ENCODE measurements around the gene POTEH.
"Not testable (repeated sequence)": the region's sequence is repeated elsewhere in the genome, so short reads cannot be mapped to it uniquely, and the experiment has no call there.

The POTEH gene

DNA sequence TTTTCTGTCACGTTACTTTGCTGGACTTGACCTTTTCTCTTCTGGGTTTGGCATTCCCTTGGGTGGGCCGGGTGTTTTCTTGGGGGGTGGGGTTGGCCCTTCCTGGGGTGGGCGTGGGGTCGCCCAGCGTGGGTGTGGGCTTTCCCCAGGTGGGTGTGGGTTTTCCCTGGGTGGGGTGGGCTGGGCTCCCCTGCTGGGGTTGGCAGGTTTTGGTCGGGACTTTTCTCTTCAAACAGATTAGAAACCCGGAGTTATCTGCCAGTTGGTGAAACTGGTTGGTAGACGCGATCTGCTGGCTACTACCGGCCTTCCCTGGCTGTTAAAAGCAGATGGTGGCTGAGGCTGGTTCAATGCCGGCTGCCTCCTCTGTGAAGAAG is at the start of gene POTEH:
POTEH (plus strand) TSS at position 278 of the 377 bp plus-strand sequence; CDS start at position 330, 52 bp downstream.
- DNase-seq = not testable (repeated sequence)

- DNase-seq = not testable (repeated sequence)
Observed at GRCh38 chr22:15642288-15642861, 47.5 kb upstream of the POTEH start.

GRCh38 chr22:15651954-15652353 is 37.9 kb upstream of the POTEH start:
- DNase-seq = not testable (repeated sequence)

- DNase-seq = not testable (repeated sequence)
Observed at GRCh38 chr22:15652738-15653137, 37.1 kb upstream of the POTEH start.

DNA sequence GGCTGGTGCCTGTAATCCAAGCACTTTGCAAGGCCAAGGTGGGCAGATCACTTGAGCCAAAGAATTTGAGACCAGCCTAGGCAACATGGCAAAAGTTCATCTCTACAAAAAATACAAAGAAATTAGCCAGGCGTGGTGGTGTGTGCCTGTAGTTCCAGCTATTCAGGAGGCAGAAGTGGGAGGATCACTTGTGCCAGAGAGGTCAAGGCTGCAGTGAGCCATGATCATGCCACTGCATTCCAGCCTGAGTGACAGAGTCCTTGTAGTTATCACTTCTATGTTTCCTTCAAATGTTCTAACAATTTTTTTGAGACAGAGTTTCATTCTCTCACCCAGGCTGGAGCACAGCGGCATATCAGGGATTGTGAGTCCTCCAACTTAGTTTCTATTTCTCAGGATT is 36.6 kb upstream of the POTEH start:
- not testable (repeated sequence) for DNase-seq

DNA sequence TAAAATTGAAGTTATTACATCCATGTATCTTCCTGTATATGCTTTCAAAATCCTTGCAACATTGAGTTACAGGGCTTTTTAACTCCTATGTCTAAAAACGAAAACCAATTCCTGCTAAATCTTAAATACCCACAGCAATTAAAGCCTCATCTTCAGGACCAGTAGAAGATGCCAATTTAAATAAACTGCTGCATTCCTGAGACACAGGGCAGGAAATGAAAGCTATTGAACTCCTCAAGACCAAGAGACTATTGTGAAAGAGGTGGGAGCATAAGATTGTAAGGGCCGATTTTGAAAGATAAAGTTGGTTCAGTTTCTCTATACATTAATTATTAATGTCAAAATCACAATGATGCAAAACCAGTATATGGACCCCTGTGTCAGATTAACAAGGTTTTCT is 28.7 kb upstream of the POTEH start:
- DNase-seq = not testable (repeated sequence)

GRCh38 chr22:15664682-15665081 is 25.1 kb upstream of the POTEH start:
- not testable (repeated sequence) for DNase-seq

GRCh38 chr22:15665478-15665877 is 24.3 kb upstream of the POTEH start:
- DNase-seq = not testable (repeated sequence)

DNA sequence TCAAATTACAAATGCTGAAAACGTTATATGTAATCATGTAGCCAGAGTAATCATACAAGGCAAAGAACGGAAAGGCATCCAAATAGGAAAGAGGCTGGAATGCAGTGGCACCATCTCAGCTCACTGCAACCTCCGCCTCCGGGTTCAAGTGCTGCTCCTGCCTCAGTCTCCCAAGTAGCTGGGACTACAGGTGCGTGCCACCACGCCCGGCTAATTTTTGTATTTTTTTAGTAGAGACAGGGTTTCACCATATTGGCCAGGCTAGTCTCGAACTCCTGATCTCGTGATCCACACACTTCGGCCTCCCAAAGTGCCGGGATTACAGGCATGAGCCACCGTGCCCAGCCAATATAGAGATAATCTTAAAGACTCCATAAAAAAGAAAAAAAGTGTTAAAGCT is 20.4 kb upstream of the POTEH start:
- DNase-seq = not testable (repeated sequence)

DNA sequence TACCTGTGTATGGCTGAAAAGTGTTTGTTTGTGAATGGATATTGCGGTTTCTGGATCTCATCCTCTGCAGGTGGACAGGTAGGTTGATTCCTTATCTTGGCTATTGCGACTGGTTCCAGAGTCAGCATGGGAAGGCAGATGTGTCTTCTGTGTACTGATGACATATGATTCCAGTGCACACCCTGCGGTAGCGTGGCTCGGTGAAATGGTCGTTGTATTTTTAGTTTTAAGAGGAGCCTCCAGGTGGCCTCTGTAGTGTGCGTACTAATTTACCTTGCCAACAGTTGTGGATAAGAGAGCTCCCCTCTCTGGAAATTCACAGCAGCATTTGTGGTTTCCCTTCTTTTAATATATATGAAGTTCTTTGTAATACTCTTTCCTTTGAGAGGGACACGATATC is 10.1 kb upstream of the POTEH start:
- DNase-seq = not testable (repeated sequence)

DNA sequence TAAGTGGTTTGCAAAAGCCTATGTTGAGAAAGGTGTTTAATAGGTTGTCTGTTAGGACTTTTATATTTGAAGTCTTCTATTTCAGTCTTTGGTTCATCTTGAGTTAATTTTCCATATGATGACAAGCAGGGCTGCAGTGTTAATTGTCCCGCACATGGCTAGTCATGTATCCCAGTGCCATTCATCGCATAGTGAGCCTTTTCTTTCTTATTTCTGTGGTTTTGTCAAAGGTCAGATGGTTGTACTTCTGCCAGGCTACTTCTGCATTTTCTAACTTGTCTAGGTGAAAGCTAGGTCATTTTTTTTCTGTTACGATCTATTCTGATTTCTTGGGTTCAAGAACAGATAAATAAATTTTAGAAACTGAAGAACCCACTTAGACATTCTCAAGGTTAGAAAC is 5.7 kb upstream of the POTEH start:
- DNase-seq = not testable (repeated sequence)

DNA sequence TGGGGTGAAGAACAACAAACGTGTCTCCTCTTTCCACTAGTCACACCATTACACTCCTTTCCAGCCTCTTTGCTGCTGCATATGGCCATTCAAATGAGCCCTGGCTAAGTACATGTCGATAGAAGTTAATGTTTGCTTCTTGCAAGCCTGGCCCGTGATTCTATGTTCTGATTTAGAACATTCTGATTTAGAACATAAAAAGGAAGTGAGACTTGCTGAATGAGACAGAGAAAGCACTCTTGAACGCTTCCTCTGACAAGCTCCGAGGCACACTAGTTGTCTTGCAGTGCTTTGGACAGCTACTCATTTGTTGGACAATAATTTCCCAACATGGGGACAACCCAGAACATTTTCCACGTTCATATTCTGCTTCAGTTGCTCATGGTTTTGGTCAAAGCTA is 5.1 kb upstream of the POTEH start:
- DNase-seq = not testable (repeated sequence)

DNA sequence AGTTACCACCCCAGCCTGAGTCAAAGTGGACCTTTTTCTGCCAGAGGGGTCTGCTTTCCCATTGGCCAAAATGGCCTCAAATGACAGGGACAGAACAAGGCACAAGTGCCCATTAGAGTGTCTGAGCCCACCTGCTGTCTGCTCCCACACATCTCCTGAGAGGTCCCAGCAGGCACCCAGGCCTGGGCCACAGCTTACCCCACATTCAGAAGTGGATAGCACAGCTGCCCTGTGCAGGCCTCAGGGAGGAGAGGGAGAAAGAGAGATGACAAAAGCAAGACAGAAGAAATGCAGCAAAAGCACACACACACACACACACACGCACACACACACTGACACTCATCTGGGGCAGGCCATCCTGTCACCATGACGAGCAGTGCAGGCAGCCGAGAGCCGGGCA is 4.2 kb upstream of the POTEH start:
- DNase-seq = not testable (repeated sequence)

DNA sequence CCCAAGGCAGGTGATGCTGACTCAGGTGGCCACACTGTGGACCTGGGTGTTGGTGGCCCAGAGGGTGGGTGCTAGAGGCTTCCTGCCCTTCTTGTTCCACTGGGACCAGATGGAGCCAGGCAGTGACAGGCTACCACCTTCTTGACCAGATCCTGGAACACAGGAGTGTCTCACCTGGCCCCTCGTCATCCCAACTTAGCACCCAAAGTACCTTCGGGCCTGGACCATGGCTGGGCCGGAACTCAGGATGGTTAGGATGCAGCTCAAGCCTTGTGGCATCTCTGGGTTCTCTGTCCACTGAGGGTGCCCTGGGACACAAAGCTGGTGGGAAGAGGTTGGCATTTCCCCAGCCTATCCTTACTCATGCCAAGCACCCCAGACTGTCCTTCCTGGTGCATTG is 2.7 kb upstream of the POTEH start:
- DNase-seq = not testable (repeated sequence)

- not testable (repeated sequence) for DNase-seq
Observed at GRCh38 chr22:15687676-15688075, 2.1 kb upstream of the POTEH start.

GRCh38 chr22:15688090-15688489 is 1.7 kb upstream of the POTEH start:
- not testable (repeated sequence) for DNase-seq

GRCh38 chr22:15689012-15689748 is 646 bp upstream of the POTEH start:
- DNase-seq = not testable (repeated sequence)

DNA sequence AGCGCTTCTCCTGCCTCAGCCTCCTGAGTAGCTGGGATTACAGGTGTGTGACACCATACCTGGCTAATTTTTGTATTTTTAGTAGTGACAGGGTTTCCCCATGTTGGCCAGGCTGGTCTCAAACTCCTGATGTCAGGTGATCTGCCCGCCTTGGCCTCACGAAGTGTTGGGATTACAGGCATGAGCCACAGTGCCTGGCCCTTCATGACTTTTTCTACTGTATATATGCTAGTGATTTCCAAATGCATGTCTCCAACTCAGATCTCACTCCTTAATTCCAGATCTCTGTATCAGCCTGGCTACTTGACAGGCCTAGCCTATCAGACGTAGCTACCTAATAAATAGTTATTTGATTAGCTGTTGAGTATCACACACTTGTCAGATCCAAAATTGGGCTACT is 23.8 kb downstream of the POTEH start:
- DNase-seq = not testable (repeated sequence)

DNA sequence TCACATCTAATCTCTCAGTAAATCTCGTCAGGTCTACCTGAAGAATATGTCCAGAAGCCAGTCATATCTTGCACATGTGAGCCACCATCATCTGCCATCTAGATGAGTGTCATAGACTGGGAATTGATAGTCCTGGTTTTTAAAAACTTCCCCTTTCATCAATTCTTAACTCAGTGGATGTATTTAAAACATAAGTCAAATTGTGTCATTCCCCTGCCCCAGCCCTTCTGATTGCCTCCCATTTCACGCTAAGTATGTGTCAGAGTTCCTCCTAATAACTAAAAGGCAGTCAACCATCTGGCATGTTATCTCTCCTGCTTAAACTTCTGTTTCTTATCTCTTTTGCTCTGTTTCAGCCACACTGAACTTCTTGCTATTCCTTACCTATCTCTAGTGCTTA is 24.3 kb downstream of the POTEH start:
- not testable (repeated sequence) for DNase-seq

- DNase-seq = not testable (repeated sequence)
Observed at GRCh38 chr22:15721884-15722283, 32.1 kb downstream of the POTEH start.

DNA sequence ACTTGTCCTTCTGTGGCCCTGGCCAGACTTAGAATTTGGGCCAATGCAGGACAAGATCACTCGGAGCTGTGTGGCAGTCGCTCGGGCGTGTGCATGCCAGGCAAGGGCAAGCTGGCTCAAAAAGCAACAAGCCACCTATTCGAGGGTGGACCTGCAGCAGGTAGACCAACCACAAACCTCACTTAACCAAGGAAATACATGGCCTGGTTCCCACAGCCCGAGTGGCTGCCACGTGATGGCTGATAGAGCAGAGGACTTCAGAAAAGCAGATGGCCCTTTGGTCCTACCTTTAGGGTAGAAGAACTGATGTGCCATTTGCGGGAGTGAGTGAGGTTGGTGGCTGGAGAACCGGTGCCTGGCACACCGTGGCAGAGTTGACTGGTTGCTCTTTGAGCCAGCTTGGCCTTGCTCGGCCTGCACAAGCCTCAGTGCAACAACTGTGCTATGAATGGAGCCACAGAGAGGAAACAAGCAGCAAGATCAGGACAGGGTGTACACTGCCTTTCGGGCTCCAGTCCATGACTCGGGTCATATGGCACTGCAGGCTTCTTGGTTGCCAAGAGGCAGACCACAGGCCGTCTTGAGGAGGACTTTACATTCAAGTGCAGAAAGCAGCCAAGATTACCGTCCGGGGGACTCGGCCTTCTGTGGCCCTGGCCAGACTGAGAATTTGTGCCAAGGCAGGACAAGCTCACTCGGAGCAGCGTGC is 39.5 kb downstream of the POTEH start:
- DNase-seq = not testable (repeated sequence)

- not testable (repeated sequence) for DNase-seq
Observed at GRCh38 chr22:15731023-15731422, 41.2 kb downstream of the POTEH start.

- not testable (repeated sequence) for DNase-seq
Observed at GRCh38 chr22:15734411-15734810, 44.6 kb downstream of the POTEH start.
